ENCODE measurements around the gene VPS33A.
"Not testable (repeated sequence)": the region's sequence is repeated elsewhere in the genome, so short reads cannot be mapped to it uniquely, and the experiment has no call there.

The VPS33A gene

DNA sequence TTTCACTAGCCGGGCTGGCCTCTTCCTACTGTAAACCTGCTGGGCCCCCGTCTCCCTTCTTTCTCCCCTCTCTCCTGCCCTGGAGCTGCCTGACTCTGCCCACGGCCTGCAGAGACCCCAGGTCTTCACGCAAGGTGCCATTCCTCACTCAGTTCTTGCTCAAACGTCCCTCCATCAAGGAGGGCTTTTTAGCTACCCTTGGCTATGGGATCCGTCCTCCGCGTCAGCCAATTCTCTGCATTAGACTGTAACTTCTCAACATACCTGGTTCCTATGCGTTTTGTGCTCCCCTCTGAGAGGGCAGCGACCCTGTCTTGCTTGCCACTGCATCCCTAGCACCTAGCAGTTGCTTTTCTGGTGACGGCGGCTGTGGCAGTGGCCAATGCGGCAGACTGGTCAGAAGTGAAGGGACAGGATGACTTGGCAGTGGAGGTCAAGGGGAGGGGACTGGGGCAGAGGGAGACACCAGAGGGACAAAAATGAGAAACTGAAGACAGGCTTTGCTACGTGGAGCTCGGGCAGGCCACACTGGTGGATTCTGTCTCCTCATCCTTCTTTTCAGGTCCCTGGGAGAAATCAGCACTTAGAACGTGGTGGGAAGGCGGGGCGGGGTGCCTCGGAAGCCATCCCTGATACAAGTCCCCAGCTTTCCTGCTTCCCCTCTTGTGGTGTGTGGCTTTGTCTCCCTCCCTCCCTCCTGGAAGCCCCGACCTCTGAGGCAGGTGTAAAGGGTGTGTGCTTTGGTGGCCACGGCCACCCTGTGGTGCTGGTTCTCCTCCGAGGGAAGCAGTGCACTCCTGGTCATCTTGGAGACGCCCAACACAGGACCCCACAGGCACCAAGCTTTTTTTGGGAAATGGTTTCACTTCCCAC is 61.0 kb downstream of the VPS33A start:
- DNase-seq (ENCODE audit: low read depth in 2 of 3, low spot score in 1 of 3): no peak

DNA sequence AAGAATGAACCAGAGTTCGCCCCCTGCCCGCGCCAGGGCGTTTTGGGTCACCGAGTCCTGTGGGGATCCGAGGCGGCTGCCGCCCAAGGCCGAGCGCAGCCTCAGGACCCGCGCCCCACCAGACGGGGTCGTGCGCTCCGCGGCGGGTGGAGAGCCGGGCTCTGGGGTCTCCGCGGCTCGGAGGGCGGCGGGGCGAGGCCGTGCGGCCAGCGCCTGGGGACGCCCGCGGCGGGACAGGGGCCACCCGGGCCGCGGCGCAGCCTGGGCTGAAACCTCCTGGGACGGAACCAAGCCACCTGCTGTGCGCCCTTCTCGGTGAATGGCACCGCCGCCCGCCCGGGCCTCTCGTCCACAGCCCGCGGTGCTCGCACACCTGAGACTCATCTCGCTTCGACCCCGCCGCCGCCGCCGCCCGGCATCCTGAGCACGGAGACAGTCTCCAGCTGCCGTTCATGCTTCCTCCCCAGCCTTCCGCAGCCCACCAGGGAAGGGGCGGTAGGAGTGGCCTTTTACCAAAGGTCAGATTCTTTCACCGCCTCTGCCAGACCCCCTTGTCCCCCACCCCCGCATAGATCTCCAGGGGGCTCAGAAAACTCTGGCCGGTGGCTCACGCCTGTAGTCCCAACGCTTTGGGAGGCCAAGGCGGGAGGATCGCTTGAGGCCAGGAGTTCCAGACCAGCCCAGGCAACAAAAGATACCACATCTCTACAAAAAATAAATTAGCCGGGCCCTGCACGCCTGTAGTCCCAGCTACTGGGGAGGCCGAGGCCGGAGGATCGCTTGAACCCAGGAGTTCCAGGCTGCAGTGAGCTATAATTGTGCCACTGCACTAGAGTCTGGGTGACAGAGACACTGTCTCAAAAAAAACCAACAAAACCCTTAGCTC is 61.9 kb downstream of the VPS33A start:
- DNase-seq (ENCODE audit: low read depth in 2 of 3, low spot score in 1 of 3): no peak

DNA sequence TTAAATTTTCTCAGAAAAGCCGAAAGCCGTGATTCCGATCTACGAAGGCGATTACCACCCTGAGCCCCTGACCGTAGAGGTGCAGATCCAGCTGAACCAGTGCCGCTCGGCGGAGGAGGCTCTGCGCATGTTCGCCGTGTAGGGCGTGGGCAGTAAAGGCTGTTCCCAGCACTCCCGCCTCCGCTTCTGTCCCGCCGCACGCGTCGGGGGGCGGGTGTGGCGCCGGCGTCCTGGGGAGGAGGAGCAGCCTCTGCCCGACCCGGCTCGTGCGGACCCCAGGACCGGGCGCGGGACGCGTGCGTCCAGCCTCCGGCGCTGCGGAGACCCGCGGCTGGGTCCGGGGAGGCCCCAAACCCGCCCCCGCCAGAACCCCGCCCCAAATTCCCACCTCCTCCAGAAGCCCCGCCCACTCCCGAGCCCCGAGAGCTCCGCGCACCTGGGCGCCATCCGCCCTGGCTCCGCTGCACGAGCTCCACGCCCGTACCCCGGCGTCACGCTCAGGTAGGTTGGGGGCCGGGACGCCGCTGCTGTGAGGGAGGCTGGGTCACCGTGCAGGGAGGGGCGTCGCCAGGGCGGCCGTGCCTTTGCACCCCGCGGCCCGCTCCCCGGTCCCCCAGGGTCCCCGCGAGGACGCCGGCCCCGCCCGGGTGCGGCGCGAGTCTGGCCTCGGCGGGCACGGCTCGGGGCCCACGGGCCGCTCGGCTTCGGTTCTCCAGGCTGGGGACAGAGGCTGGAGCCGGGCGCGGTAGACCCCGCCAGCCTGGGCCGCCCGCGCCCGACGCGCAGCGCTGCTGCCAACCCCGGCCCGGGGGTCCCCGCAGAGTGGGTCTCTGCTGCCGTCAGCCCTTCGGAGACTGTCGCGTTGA is 62.8 kb downstream of the VPS33A start, which contains the start of gene B3GNT4:
Gene B3GNT4 (plus strand): TSS at position 409 of the 866 bp plus-strand sequence. CDS start 910 bp downstream, outside the sequence.
- peak; percentile 31 to 53 (median 53) for DNase-seq (ENCODE audit: low read depth in 2 of 3, low spot score in 1 of 3)

DNA sequence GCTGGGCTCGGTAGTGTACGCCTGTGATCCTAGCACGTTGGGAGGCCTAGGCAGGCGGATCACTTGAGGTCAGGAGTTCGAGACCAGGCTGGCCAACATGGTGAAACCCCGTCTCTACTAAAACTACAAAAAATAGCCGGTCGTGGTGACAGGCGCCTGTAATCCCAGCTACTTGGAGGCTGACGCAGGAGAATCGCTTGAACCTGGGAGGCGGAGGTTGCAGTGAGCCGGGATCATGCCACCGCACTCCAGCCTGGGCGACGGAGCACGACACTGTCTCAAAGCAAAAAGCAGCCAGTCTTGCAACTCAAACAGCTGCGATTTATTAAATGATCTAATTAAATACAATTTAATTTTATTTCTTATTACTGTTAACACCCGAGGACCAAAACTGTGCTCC is 63.5 kb downstream of the VPS33A start:
- not testable (repeated sequence) for DNase-seq (ENCODE audit: low read depth in 2 of 3, low spot score in 1 of 3)

DNA sequence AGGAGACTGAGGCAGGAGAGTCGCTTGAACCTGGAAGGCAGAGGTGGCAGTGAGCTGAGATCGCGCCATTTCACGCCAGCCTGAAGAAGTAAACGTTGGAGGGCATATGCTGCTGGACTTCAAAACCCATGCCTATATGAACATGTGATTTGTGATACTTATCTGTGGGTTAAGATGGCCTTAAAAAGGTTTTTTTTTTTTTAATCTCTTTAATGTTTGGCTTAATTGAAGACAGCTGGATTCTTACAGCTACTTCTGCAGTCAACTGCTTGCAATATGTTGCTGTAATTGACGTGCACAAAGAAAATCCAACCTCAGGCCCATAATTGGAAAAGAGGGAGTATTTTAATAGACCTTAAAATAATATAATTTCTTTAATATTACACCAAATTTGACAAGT is 64.3 kb downstream of the VPS33A start:
- no peak for DNase-seq (ENCODE audit: low read depth in 2 of 3, low spot score in 1 of 3)

DNA sequence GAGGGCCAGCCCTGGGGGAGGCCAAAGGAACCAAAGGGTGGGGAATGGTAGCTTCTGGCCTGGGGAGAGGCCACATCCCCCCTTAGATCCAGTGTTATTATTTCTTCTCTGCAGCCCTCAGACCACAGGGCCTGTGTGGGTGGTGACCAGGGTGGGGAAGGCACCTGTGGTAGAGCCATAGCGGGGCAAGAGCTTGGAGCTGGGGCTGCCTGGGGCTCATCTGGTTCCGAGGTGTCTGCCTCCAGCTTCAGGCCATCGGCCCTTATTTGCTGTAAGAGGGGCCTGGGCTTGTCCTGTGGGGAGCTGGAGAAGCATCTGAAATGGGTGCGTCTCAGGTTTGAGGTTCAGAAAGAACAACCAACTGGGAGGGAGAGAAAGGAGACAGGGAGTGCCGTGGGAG is 64.9 kb downstream of the VPS33A start:
- no peak for DNase-seq (ENCODE audit: low read depth in 2 of 3, low spot score in 1 of 3)

DNA sequence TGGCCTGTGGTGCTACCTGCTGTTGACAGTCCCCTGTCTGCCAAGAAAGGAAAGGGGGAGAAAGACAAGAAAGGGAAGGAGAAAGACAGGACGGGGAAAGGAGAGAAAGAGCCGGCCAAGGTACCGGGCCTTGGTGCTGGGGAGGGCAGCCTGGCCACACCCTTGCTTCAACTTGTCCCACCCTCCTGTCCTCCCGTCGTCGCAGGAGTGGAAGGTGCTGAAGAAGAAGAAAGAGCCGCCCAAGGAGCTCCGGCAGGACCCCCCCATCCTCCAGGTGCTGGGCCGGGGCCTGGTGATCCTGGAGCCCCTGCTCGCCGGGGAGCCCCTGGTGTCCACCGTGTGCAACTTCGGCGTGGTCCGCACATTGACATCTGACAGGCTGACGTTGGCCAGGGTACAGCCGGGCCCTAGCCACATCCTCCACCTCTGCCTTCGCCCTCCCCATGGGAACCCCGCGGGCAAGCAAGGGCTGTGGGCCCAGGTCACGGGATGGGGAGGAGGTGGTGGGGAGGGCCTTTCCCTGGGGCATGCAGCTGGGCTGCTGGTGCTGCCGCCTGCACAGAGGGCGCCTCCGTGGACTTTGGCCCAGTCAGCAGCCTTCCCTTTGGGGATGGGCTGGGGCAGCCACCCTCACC is 65.6 kb downstream of the VPS33A start:
- no peak for DNase-seq (ENCODE audit: low read depth in 2 of 3, low spot score in 1 of 3)

DNA sequence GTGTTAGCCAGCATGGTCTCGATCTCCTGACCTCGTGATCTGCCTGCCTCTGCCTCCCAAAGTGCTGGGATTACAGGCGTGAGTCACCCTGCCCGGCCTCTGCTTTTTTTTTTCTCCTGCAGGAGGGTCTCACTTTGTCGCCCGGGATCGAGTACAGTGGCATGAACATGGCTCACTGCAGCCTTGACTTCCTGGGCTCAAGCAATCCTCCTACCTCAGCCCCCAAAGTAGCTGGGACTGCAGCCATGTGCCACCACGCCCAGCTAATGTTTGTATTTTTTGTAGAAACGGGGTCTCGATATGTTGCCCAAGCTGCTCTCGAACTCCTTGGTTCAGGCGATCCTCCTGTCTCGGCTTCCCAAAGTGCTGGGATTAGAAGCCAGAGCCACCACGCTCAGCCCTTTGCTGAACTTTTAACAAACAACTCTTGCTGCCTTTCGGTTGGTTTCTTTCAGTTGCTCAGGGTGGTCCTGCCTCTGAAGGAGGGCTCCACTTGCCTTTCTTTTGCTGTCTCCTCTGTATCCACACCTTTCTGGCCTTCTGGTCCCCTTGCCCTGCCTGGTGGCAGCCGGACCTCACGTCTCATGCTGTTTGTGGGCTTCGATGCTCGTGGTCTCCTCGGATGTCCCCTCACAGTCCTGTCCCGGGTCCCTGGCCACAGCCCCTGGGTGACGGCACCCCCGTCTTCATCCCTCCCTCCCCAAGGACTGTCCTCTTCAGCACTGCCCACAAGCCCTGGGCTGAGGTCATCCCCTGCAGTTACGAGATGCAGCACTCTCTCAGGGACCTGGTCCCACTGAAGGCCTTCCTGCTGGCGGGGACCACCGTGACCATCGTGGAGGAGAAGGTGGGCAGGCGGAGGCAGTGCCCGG is 66.6 kb downstream of the VPS33A start:
- no peak for DNase-seq (ENCODE audit: low read depth in 2 of 3, low spot score in 1 of 3)

DNA sequence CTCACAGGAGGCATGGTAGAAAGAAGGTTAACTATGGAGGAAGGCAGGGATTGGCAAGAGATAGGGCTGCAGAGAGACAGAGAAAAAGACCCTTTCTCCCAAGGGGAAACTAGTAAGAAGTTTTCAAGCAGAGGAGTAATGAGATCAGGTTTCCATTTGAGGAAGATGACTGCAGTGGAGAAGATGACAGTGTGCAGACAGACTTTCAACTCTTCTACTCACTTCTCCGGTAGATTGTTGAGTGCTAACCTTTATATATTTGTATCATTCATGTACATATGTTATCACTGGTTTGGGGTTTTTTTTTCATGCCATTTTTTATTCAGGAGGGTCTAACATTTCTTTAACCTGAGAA is 68.7 kb downstream of the VPS33A start:
- no peak for DNase-seq (ENCODE audit: low read depth in 2 of 3, low spot score in 1 of 3)

DNA sequence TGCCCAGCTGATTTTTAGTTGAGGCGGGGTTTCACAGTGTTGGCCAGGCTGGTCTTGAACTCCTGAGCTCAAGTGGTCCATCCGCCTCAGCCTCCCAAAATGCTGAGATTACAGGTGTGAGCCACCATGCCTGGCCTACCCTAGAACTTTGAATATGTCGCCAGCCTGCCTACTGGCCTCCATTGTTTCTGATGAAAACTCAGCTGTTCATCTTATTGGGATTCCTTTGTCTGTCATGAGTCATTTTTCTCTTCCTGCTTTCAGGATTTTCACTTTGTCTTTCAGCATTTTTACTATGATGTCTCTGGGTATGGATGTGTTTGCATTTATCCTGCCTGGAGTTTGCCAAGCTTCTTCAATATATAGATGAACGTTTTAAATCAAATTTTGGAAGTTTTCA is 70.9 kb downstream of the VPS33A start:
- DNase-seq (ENCODE audit: low read depth in 2 of 3, low spot score in 1 of 3): no peak

DNA sequence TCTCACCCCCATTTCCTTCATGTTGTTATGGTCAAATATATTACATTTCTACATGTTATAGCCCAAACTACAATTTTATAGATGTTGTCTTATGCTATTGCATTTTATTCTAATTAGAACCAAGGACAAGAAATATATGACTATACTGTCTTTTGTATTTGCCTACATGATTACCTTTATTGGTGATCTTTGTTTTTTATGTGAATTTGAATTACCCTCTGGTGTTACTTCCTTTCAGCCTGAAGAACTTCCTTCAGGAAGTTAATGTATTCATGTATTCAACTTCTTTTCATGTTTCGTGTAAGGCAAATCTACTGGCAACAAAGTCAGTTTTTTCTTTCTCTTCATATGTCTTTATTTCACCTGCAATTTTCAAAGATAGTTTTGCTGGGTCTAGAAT is 71.5 kb downstream of the VPS33A start:
- DNase-seq (ENCODE audit: low read depth in 2 of 3, low spot score in 1 of 3): no peak

DNA sequence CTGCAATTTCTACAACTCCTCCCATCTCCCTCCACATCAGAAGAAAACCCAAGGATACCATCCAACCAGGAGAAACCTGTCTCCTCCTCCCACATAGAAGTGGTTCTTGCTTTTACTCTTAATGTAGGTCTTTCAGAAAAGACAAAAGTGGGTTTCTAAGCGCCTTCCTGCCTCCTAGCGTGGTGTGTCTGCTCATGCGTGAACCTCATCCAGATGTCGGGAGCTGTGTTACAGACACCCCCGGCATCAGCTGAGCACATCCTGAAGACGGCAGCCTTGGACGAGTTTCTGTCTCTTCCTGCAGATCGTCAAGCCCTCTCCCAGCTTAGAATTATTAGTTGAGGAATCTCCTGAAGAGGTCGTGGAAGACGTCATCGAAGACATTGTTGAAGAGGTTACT is 73.9 kb downstream of the VPS33A start:
- no peak for DNase-seq (ENCODE audit: low read depth in 2 of 3, low spot score in 1 of 3)

DNA sequence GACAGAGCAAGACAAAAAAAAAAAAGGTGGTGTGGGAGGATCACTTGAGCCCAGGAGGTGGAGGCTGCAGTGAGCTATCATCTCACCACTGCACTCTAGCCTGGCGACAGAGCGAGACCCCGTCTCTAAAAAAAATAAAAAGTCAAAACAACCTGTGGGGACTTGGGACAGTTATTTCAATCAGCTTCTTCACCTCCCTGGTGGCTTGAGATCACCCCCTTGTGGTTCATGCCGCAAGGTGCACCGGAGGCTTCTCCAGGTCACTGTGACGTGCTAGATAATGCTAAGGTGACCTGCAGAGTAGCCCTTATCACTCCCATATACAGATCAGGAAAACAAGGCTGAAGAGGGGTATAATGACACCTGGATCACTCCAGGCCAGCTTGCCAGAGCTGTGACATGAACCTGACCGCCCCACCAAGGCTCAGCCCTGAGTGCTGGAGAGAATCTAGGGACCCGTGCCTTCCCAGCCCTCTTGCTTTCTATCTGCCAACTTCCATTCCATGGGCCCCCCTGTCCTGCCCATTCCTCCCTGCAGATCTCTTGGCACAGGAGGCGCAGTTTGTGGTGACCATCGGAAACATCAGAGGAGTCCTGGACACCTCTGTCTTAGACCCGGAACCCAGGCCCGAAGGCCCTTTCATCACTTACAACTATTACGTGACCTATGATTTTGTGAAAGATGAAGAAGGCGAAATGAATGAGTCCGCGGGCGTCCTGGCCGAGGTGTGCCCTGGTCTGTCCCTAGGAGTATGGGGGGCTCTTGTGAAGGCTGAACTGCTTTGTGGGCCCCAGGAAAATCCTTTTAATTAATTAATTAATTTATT is 75.2 kb downstream of the VPS33A start:
- peak; percentile 51 to 77 (median 59) for DNase-seq (ENCODE audit: low read depth in 2 of 3, low spot score in 1 of 3)

DNA sequence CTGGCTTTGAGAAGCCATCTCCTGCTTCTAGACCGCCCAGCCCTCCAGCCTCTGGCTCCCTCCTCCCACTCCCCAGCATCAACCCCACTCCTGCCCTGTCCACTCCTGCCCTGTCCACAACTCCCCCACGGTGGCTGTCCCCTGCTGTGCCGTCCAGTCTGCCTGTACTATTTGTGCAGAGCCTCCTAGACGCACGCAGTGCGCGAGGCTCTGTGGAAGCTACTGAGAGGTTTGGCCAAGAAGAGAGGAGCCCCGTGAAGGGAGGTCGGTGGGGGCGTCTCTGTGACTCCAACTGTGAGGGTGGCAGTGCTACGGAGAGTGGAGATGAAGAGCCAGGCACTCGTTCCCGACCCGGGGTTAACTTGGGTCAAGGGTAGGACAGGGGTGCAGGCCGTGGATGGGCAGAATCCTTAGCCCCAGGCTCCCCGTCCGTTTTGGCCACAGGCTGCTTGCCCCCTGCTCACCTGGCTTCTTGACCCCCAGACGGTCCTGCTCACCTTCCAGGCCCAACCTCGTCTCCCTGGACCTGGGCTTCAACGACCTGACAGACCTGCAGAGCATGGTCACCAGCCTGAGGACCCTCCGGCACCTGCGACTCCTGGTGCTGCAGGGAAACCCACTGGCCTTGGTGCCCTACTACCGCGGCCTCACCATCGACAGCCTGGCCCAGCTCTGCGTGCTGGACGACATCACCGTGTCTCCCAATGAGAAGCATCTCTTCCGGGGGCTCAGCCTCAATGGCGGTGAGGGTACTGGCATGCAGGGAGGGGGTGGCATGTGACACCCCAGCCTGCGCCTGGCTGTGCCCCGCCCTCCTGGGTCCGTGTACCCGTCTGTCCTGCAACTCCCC is 76.4 kb downstream of the VPS33A start:
- no peak for DNase-seq (ENCODE audit: low read depth in 2 of 3, low spot score in 1 of 3)

DNA sequence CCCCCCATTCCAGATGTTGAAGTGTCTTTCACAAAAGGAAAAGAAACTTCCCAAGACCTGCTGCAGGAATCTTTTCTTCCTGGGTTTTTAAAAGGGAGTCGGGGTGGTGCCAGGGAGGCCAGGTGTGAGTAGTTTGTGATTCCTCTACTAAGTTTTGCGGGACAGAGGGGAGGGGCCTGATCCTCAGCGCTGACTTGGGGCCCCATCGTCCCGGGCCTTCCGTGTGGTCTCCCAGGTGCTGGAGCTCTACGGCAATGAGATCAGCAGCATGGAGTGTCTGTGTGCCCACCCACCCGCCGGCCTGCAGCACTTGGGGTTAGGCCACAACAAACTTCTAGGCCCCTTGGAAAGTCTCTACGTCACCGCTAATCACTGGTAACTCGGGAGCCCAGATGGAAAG is 78.8 kb downstream of the VPS33A start:
- no peak for DNase-seq (ENCODE audit: low read depth in 2 of 3, low spot score in 1 of 3)

DNA sequence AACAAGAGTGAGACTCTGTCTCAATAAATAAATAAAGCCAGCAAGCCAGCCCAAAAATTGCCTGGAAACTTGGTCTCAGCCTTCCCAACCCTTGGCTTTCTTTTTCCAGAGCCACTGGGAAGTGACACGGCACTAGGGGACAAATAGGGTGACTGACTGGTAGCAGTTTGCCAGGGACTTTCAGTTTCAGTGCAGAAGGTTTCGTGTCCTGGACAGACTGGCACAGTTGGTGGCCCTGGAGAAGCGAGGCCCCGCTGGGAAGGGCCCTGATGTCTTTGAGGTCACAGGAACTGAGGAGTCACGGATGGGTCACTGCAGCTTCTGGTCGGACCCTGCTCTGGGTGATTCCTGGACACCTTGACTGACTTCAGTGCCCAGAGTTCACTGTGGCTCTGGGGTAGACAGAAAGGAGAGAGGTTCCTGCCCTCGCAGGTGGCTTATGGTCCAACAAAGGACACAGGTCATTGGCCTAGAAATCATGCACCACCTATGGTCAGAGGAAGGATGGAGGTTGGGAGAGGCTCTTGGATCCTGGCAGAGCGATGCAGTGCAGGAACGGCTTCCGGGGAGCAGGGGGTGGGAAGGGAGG is 80.7 kb downstream of the VPS33A start:
- DNase-seq (ENCODE audit: low read depth in 2 of 3, low spot score in 1 of 3): no peak

DNA sequence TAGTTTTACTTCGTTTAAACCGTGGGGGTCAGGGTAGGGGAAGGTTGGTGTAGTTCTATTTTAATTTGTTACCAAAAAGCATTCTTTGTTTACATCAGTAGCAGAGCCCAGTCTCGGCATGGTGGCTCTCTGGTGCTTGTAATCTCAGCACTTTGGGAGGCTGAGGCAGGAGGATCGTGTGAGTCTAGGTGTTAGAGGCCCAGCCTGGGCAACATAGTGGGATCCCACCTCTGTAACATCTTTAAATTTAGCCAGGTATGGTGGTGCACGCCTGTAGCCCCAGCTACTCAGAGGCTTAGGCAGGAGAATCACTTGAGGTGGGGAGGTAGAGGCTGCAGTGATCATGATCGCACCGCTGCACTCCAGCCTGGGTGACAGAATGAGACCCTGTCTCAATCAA is 81.2 kb downstream of the VPS33A start:
- no peak for DNase-seq (ENCODE audit: low read depth in 2 of 3, low spot score in 1 of 3)

DNA sequence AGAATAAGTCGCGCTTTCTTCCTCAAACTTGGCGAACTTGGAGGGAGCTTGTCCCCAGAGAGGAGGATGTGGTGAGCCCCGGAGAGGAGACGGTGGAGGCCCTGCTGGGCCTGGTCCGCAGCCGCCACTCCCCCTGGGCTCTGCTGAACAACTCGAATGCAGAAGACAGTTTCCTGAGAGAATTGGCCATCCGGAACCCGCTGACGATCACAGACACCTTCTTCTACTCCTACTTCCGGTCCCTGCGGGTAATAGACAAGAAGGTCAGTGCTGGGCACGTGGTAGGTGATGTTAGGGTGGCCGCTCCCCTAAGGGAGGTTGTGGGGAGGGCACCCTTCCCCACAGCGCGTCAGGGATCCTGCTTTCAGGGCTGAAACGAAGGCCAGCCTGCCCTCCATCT is 81.8 kb downstream of the VPS33A start:
- no peak for DNase-seq (ENCODE audit: low read depth in 2 of 3, low spot score in 1 of 3)
